Measurements from ENCODE around the gene ZNF385B.

ZNF385B gene

DNA sequence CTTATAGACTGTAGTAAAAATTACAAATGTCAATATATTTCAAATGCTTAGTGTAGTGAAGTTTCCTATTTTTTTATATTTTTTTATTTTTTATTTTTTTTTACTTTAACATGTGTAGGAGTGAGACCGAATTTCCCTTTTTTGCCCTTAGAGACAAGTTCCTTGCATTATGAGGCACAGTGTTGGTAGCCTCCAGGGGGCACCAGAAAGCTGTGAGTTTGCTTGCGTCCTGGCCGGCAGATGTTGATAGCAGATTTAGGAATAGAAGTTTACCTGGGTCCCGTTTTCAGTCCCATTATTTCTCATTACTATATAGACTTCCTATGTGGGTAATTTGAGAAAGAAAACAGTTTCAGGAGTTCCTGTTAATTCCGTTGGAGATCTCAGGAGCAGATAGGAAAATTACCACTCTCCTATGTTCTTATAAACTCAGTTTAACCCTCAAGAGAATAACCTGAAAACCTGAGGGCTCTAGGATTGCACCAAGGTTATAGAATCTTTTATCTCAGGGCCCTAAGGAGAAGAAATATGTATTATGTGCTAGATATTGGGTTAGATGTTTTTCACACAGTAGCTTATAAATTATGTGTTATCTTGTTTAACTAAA lies 439.3 kb downstream of the ZNF385B start:
- in situ Hi-C loops (cut with HindIII; ENCODE audit: low sequenced_read_pairs) = no loop called here

DNA sequence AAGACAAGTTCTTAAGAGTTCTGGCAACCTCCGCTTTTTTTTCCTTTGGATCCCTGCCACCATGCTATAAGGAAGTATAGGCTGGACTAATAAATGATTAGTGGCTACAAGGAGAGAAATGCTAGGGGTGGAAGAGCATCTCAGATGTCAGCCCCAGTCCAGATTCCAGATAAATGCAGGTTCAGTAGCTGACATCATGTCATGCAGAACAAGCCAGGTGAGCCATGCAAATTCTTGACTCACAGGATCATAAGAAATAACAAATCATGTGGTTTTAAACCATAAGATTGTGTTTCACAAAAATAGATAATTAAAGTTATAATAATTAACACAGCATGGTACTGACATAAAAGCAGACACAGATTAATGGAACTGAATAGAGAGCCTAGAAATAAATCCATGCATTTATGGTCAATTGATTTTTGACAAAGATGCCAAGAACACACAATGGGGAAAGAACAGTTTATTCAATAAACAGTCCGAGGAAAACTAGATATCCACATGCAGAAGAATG lies 443.9 kb downstream of the ZNF385B start:
- in situ Hi-C loops (cut with HindIII; ENCODE audit: low sequenced_read_pairs) = no loop called here

DNA sequence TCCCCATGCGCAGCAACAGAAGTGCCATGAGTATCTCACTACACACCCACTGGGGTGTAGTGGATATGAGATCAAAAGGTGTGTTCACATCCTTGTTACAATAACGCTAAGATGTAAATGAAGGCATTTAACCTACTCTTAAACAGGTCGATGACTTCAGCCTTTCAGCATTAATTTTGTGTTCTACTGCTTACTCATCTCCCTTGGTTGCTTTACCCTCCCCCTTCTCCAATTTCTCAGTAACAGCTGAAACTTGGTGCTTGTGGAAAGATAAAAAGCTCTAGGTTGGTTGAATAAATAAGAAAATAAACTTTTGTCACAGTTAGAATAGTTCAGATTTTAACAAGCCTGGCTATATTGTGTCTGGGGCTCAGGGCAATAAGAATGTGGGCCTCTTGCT lies 449.3 kb downstream of the ZNF385B start:
- in situ Hi-C loops (cut with HindIII; ENCODE audit: low sequenced_read_pairs) = no loop called here

DNA sequence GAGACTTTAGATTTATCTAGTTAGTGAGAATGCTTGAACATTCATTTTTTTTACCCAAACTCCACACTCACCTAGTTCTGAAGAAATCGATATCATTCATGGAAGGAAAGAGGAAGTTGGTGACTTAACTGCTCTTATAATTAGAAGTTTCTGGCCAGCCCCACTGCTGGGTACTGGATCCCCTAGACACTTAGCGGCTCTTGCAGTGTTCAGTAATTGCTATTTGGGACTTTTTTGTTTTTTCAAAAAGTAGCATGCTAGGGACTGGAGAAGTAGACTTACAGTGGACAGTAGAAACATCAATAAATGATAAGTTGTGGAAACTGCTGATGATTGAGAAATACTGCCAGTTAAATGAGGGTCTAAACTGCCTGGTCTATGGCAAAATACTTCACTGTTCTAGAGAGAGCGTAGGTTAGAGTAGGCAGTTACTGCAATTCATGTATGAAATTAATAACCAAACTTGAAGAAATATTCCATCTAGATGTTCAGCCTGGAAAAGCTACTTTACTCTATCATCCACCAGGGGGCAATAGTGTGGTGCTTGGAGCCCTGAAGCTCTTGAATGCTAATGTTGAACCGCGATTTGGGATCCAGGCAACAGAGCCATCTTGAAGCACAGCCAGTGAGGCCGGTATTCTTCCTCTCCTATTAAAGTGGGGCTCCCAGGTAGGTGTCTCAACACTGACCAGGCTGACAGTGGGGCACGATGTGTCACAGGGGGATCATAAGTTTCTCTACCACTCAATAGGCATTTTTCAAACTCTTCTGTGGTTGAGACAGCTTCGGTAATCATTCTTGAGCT lies 450.7 kb downstream of the ZNF385B start:
- in situ Hi-C loops (cut with HindIII; ENCODE audit: low sequenced_read_pairs) = no loop called here

DNA sequence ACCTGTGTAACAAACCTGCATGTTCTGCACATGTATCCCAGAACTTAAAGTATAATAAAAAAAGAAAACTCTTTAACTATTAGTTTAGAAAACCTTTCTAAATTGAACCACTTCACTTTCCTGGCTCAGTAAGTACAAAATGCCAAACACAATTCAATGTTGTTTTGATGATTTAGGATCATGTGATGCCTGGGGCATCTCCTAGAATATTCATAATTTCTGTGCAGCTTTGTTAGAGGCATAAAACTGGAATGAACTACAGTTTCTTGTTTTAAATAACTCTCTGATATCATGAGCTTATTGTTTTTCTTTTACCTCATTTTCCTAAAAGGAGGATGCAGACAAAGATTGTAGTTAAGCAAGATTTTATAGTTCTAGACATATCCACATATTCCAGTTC lies 457.8 kb downstream of the ZNF385B start:
- in situ Hi-C loops (cut with HindIII; ENCODE audit: low sequenced_read_pairs) = loop anchor here (10.0 kb wide), 1 partner anchor 439 kb away; no protein-coding TSS in a partner anchor

DNA sequence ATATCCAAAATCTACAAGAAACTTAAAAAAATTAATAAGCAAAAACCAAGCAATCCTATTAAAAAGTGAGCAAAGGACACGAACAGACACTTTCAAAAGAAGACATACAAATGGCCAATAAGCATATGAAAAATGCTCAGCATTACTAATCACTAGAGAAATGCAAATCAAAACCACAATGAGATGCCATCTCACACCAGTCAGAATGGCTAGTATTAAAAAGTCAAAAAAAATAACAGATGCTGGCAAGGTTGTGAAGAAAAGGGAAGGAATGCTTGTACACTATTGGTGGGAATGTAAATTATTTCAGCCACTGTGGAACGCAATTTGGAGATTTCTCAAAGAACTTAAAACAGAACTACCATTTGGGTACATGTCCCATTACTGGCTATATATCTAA lies 467.9 kb downstream of the ZNF385B start:
- in situ Hi-C loops (cut with HindIII; ENCODE audit: low sequenced_read_pairs) = no loop called here

Data from endothelial cell of hepatic sinusoid (primary cell).